Mononuclear cell (primary cell): ENCODE measurements around the gene PLXNA3. TPM values are rescaled to one million over a fixed set of nuclear protein-coding genes. Genes with fewer than 3 reads are reported as not detected.

ENCODE experiments used
- H3K27me3 ChIP-seq: 2 replicates; pipeline ENCODE4 v1.6.0; 2011; ENCODE audit warnings: low read length, control low read depth; ENCODE audit not compliant: insufficient read depth
- H3K4me1 ChIP-seq: 2 replicates; pipeline ENCODE4 v1.5.1; 2011; ENCODE audit warnings: mild to moderate bottlenecking, low read length, control low read depth; ENCODE audit not compliant: insufficient read depth
- H3K4me3 ChIP-seq: 2 replicates; pipeline ENCODE4 v1.5.1; 2011; ENCODE audit warnings: mild to moderate bottlenecking, low read length, moderate library complexity
- H3K9me3 ChIP-seq: 2 replicates; pipeline ENCODE4 v1.5.1; 2011; ENCODE audit warnings: low read depth, mild to moderate bottlenecking, control low read depth, low read length
- total RNA-seq: library from RNA; depleted of rRNA; stranded (reverse); fragments of >200 nt; gene quantifications from one replicate; pipeline ENCODE4 v1.2.3, GENCODE V29; 2012

Gene PLXNA3
- 5.5 TPM for total RNA-seq

GRCh38 chrX:154458116-154458953 is at the start of gene PLXNA3:
TSS of gene PLXNA3 (plus strand) at chrX:154458281. CDS start at chrX:154460184, 1,903 bp downstream.
- Histone ChIP-seq H3K9me3 (no peaks in the 10 kb centered on the region), H3K4me1 (peaks cover 2% of the 10 kb centered on the region), H3K4me3 (peak within 1 kb of the TSS; percentile 38), H3K27me3 (no peaks in the 10 kb centered on the region)

- H3K4me3 ChIP-seq = peak overlapping the region; percentile 38
- H3K4me1 ChIP-seq = peaks cover 31% of the 10 kb centered on the region
- H3K9me3 ChIP-seq = no peaks in the 10 kb centered on the region
- no peaks in the 10 kb centered on the region for H3K27me3 ChIP-seq
These were observed 49.3 kb upstream of the PLXNA3 start for GRCh38 chrX:154408659-154409221.

- Histone ChIP-seq H3K4me1 (peaks cover 31% of the 10 kb centered on the region), H3K9me3 (no peaks in the 10 kb centered on the region), H3K4me3 (peak within 1 kb of the TSS; percentile 38), H3K27me3 (no peaks in the 10 kb centered on the region)
These were observed 48.7 kb upstream of the PLXNA3 start, which contains the start of gene DNASE1L1 for GRCh38 chrX:154409222-154409871. TSS of gene DNASE1L1 (minus strand) at chrX:154409254. CDS start at chrX:154405568, 3,686 bp downstream.

- no peaks in the 10 kb centered on the region for H3K27me3 ChIP-seq
- H3K4me1 ChIP-seq = peaks cover 31% of the 10 kb centered on the region
- H3K4me3 ChIP-seq = peak overlapping the region; percentile 59
- no peaks in the 10 kb centered on the region for H3K9me3 ChIP-seq
These were observed 46.1 kb upstream of the PLXNA3 start for GRCh38 chrX:154411981-154412340.

- Histone ChIP-seq H3K4me1 (peaks cover 31% of the 10 kb centered on the region), H3K4me3 (peak overlapping the region; percentile 59), H3K27me3 (no peaks in the 10 kb centered on the region), H3K9me3 (no peaks in the 10 kb centered on the region)
These were observed 45.6 kb upstream of the PLXNA3 start for GRCh38 chrX:154412468-154412867.

- Histone ChIP-seq H3K9me3 (no peaks in the 10 kb centered on the region), H3K27me3 (no peaks in the 10 kb centered on the region), H3K4me3 (no peak overlapping the region), H3K4me1 (peaks cover 26% of the 10 kb centered on the region)
These were observed 44.9 kb upstream of the PLXNA3 start for GRCh38 chrX:154413142-154413541.

- Histone ChIP-seq H3K9me3 (no peaks in the 10 kb centered on the region), H3K4me3 (no peak overlapping the region), H3K27me3 (no peaks in the 10 kb centered on the region), H3K4me1 (peaks cover 13% of the 10 kb centered on the region)
These were observed 40.9 kb upstream of the PLXNA3 start for GRCh38 chrX:154417157-154417556.

- Histone ChIP-seq H3K9me3 (no peaks in the 10 kb centered on the region), H3K4me1 (peaks cover 2% of the 10 kb centered on the region), H3K27me3 (no peaks in the 10 kb centered on the region), H3K4me3 (no peak overlapping the region)
These were observed 38.9 kb upstream of the PLXNA3 start for GRCh38 chrX:154419189-154419588.

- no peaks in the 10 kb centered on the region for H3K27me3 ChIP-seq
- H3K4me1 ChIP-seq = peaks cover 4% of the 10 kb centered on the region
- no peak overlapping the region for H3K4me3 ChIP-seq
- no peaks in the 10 kb centered on the region for H3K9me3 ChIP-seq
These were observed 38.2 kb upstream of the PLXNA3 start for GRCh38 chrX:154419688-154420401.

GRCh38 chrX:154420402-154420756 is 37.7 kb upstream of the PLXNA3 start:
- H3K4me1 ChIP-seq = peaks cover 4% of the 10 kb centered on the region
- H3K9me3 ChIP-seq = no peaks in the 10 kb centered on the region
- no peak overlapping the region for H3K4me3 ChIP-seq
- H3K27me3 ChIP-seq = no peaks in the 10 kb centered on the region

GRCh38 chrX:154426916-154427770 is 30.9 kb upstream of the PLXNA3 start:
- Histone ChIP-seq H3K4me3 (no peak overlapping the region), H3K27me3 (no peaks in the 10 kb centered on the region), H3K4me1 (peaks cover 39% of the 10 kb centered on the region)

GRCh38 chrX:154428176-154429171 is 29.6 kb upstream of the PLXNA3 start, which contains the start of gene ATP6AP1:
TSS of gene ATP6AP1 (plus strand) at chrX:154428677. CDS start at chrX:154428693, 16 bp downstream.
- Histone ChIP-seq H3K4me1 (peaks cover 39% of the 10 kb centered on the region), H3K27me3 (no peaks in the 10 kb centered on the region), H3K9me3 (no peaks in the 10 kb centered on the region), H3K4me3 (peak within 1 kb of the TSS; percentile 49)

More at GRCh38 chrX:154426916-154427770, 30.9 kb upstream of the PLXNA3 start:
- no peaks in the 10 kb centered on the region for H3K9me3 ChIP-seq

GRCh38 chrX:154429711-154430110 is 28.4 kb upstream of the PLXNA3 start:
- no peaks in the 10 kb centered on the region for H3K9me3 ChIP-seq
- H3K4me3 ChIP-seq = peak overlapping the region; percentile 49
- H3K4me1 ChIP-seq = peaks cover 35% of the 10 kb centered on the region
- no peaks in the 10 kb centered on the region for H3K27me3 ChIP-seq
